GM18505 (cell line): ENCODE data around the gene MIPEP.

Experiments
- ATAC-seq: cut with Tn5 transposase; IDR thresholded peaks from one replicate; pipeline ENCODE4 v1.9.1; 2021; ENCODE audit not compliant: unreplicated experiment
- POLR2A ChIP-seq: IDR thresholded peaks from 4 replicates; pipeline ENCODE4 v1.6.1; 2011; ENCODE audit warnings: borderline replicate concordance; ENCODE audit not compliant: insufficient read depth, insufficient read length; ENCODE audit errors: extremely low read depth

Gene MIPEP

GRCh38 chr13:23876265-23876664, 12.9 kb downstream of the MIPEP start:
- TF ChIP-seq POLR2A: no peak
- no peak for ATAC-seq

GRCh38 chr13:23871616-23872220, 17.5 kb downstream of the MIPEP start:
- no peak for ATAC-seq

GRCh38 chr13:23870356-23871140, 18.7 kb downstream of the MIPEP start:
- ATAC-seq: peak; percentile 63
- TF ChIP-seq POLR2A: no peak

More at GRCh38 chr13:23871616-23872220, 17.5 kb downstream of the MIPEP start:
- TF ChIP-seq POLR2A: no peak

- ATAC-seq: no peak
- no peak for TF ChIP-seq POLR2A
Observed at GRCh38 chr13:23868521-23868920, 20.7 kb downstream of the MIPEP start.

GRCh38 chr13:23867027-23867491, 22.1 kb downstream of the MIPEP start:
- TF ChIP-seq POLR2A: no peak
- no peak for ATAC-seq

GRCh38 chr13:23866420-23867026, 22.7 kb downstream of the MIPEP start:
- no peak for ATAC-seq
- TF ChIP-seq POLR2A: no peak

- TF ChIP-seq POLR2A: no peak
- no peak for ATAC-seq
Observed at GRCh38 chr13:23865906-23866305, 23.3 kb downstream of the MIPEP start.

GRCh38 chr13:23865026-23865425, 24.2 kb downstream of the MIPEP start:
- TF ChIP-seq POLR2A: no peak

GRCh38 chr13:23861310-23861709, 27.9 kb downstream of the MIPEP start:
- no peak for ATAC-seq
- no peak for TF ChIP-seq POLR2A

More at GRCh38 chr13:23865026-23865425, 24.2 kb downstream of the MIPEP start:
- ATAC-seq: no peak

GRCh38 chr13:23859904-23860303, 29.3 kb downstream of the MIPEP start:
- no peak for ATAC-seq
- TF ChIP-seq POLR2A: no peak

GRCh38 chr13:23859455-23859854, 29.7 kb downstream of the MIPEP start:
- ATAC-seq: no peak

GRCh38 chr13:23858546-23858945, 30.7 kb downstream of the MIPEP start:
- TF ChIP-seq POLR2A: no peak
- no peak for ATAC-seq

More at GRCh38 chr13:23859455-23859854, 29.7 kb downstream of the MIPEP start:
- TF ChIP-seq POLR2A: no peak

- TF ChIP-seq POLR2A: no peak
- no peak for ATAC-seq
Observed at GRCh38 chr13:23856008-23856750, 33.0 kb downstream of the MIPEP start.
